Measurements from ENCODE around the gene PARP15.
A peak's percentile ranks its signal among the peaks of the same experiment; 100 is the strongest.
"Not testable (repeated sequence)": the region's sequence is repeated elsewhere in the genome, so short reads cannot be mapped to it uniquely, and the experiment has no call there.

The PARP15 gene

GRCh38 chr3:122577409-122578031, at the start of gene PARP15:
Gene PARP15 (plus strand): TSS chr3:122577650. CDS start chr3:122577668, 18 bp downstream.
- DNase-seq: no peak

- no peak for DNase-seq
These were observed 47.3 kb upstream of the PARP15 start for GRCh38 chr3:122530164-122530563.

- DNase-seq: no peak
These were observed 44.0 kb upstream of the PARP15 start for GRCh38 chr3:122533480-122533879.

- no peak for DNase-seq
These were observed 43.5 kb upstream of the PARP15 start for GRCh38 chr3:122533931-122534334.

GRCh38 chr3:122535964-122536631, 41.4 kb upstream of the PARP15 start:
- DNase-seq: no peak

GRCh38 chr3:122536632-122537001, 40.8 kb upstream of the PARP15 start:
- DNase-seq: no peak

- no peak for DNase-seq
These were observed 38.4 kb upstream of the PARP15 start for GRCh38 chr3:122538956-122539490.

- no peak for DNase-seq
These were observed 31.3 kb upstream of the PARP15 start for GRCh38 chr3:122546151-122546550.

GRCh38 chr3:122548076-122548475, 29.4 kb upstream of the PARP15 start:
- no peak for DNase-seq

- DNase-seq: no peak
These were observed 28.8 kb upstream of the PARP15 start for GRCh38 chr3:122548619-122549018.

- DNase-seq: no peak
These were observed 24.3 kb upstream of the PARP15 start for GRCh38 chr3:122553171-122553570.

- DNase-seq: no peak
These were observed 22.0 kb upstream of the PARP15 start for GRCh38 chr3:122555275-122556071.

GRCh38 chr3:122557356-122557755, 20.1 kb upstream of the PARP15 start:
- DNase-seq: no peak

GRCh38 chr3:122558605-122559004, 18.8 kb upstream of the PARP15 start:
- DNase-seq: no peak

GRCh38 chr3:122559906-122560305, 17.5 kb upstream of the PARP15 start:
- no peak for DNase-seq

GRCh38 chr3:122560680-122561079, 16.8 kb upstream of the PARP15 start:
- peak; percentile 44 to 79 (median 53) for DNase-seq

GRCh38 chr3:122562923-122563716, 14.3 kb upstream of the PARP15 start:
- no peak for DNase-seq

- peak in 2 of 3 experiments; percentile 49 to 67 for DNase-seq
These were observed 13.8 kb upstream of the PARP15 start for GRCh38 chr3:122563717-122564025.

GRCh38 chr3:122564155-122564912, 13.1 kb upstream of the PARP15 start, which contains the start of the genes DTX3L and PARP9:
Gene DTX3L (plus strand): TSS chr3:122564338. CDS start chr3:122564427, 89 bp downstream.
Gene PARP9 (minus strand): TSS chr3:122564300. CDS start chr3:122559620, 4,680 bp downstream.
- peak; percentile 64 to 93 (median 93) for DNase-seq

- DNase-seq: not testable (repeated sequence)
These were observed 9.3 kb upstream of the PARP15 start for GRCh38 chr3:122568131-122568530.

GRCh38 chr3:122568755-122569154, 8.7 kb upstream of the PARP15 start:
- DNase-seq: no peak

- no peak for DNase-seq
These were observed 4.5 kb upstream of the PARP15 start for GRCh38 chr3:122572940-122573412.

Data from NCI-H1417 (cell line).